Muscle of back (tissue), 11 donors: Measurements from ENCODE around the gene CWC27. TPM values are rescaled to one million over a fixed set of nuclear protein-coding genes. Genes with fewer than 3 reads are reported as not detected.
A peak's percentile ranks its signal among the peaks of the same experiment; 100 is the strongest.
"Not testable (repeated sequence)": the region's sequence is repeated elsewhere in the genome, so short reads cannot be mapped to it uniquely, and the experiment has no call there.

ENCODE experiments used
- DNase-seq, 3 donors: peaks; one replicate each; pipeline versions ENCODE4 v3.0.0 to v3.0.0-alpha.2; 2013
- polyA plus RNA-seq, 10 donors: library from polyadenylated mRNA; unstranded; fragments of 120-200 nt; gene quantifications; one replicate each; pipeline ENCODE4 v1.2.1, GENCODE V29; 2013; ENCODE audit not compliant: insufficient read length in 10 of 10

Gene CWC27
- polyA plus RNA-seq, 10 donors: 20.8 to 27.6 (median 24.6) TPM

GRCh38 chr5:64918083-64918482 lies 149.4 kb downstream of the CWC27 start:
- DNase-seq: no peak

GRCh38 chr5:64921386-64921785 lies 152.7 kb downstream of the CWC27 start:
- no peak for DNase-seq

GRCh38 chr5:64923151-64923685 lies 154.5 kb downstream of the CWC27 start:
- DNase-seq: peak in 1 of 3 donors; percentile 20

GRCh38 chr5:64925123-64925522 lies 156.4 kb downstream of the CWC27 start:
- DNase-seq: no peak

GRCh38 chr5:64929833-64930232 lies 161.1 kb downstream of the CWC27 start:
- DNase-seq: no peak

GRCh38 chr5:64930672-64931318 lies 162.1 kb downstream of the CWC27 start:
- no peak for DNase-seq

- DNase-seq: not testable (repeated sequence)
These were observed 170.7 kb downstream of the CWC27 start for GRCh38 chr5:64939422-64939771.

- DNase-seq: peak in 1 of 3 donors; percentile 7
These were observed 171.2 kb downstream of the CWC27 start for GRCh38 chr5:64939772-64940510.

GRCh38 chr5:64942460-64942859 lies 173.7 kb downstream of the CWC27 start:
- no peak for DNase-seq

- DNase-seq: no peak
These were observed 176.1 kb downstream of the CWC27 start for GRCh38 chr5:64944868-64945267.

- peak in 1 of 3 donors; percentile 29 for DNase-seq
These were observed 178.3 kb downstream of the CWC27 start for GRCh38 chr5:64947031-64947430.

GRCh38 chr5:64947801-64948200 lies 179.1 kb downstream of the CWC27 start:
- no peak for DNase-seq

GRCh38 chr5:64949331-64949730 lies 180.6 kb downstream of the CWC27 start:
- no peak for DNase-seq

- no peak for DNase-seq
These were observed 184.4 kb downstream of the CWC27 start for GRCh38 chr5:64952951-64953673.

- DNase-seq: no peak
These were observed 185.8 kb downstream of the CWC27 start for GRCh38 chr5:64954518-64954917.

- peak; percentile 18 to 42 (median 33) for DNase-seq
These were observed 190.1 kb downstream of the CWC27 start for GRCh38 chr5:64958757-64959391.

GRCh38 chr5:64963278-64963677 lies 194.5 kb downstream of the CWC27 start:
- no peak for DNase-seq

- DNase-seq: no peak
These were observed 199.9 kb downstream of the CWC27 start for GRCh38 chr5:64968591-64969110.

GRCh38 chr5:64969578-64969977 lies 200.8 kb downstream of the CWC27 start:
- DNase-seq: no peak

GRCh38 chr5:64971513-64971912 lies 202.8 kb downstream of the CWC27 start:
- peak in 2 of 3 donors; percentile 8 to 17 for DNase-seq

GRCh38 chr5:64971990-64972389 lies 203.3 kb downstream of the CWC27 start:
- DNase-seq: no peak

- DNase-seq: no peak
These were observed 203.9 kb downstream of the CWC27 start for GRCh38 chr5:64972591-64972990.
